NT2/D1 (cell line): Measurements from ENCODE around the gene SORCS1.

ENCODE experiments used
- SUZ12 ChIP-seq: IDR thresholded peaks from 2 replicates; pipeline ENCODE4 v1.6.1; 2011; ENCODE audit not compliant: insufficient read length, insufficient read depth; ENCODE audit errors: extremely low read depth
- YY1 ChIP-seq: IDR thresholded peaks from 2 replicates; pipeline ENCODE4 v1.6.1; 2011; ENCODE audit not compliant: insufficient read length, insufficient read depth
- ZNF274 ChIP-seq: IDR thresholded peaks from 2 replicates; pipeline ENCODE4 v1.6.1; 2011; ENCODE audit warnings: mild to moderate bottlenecking, low read depth, low read length

GRCh38 chr10:106913348-106913747 is 251.2 kb downstream of the SORCS1 start:
- TF ChIP-seq YY1 = no peak
- TF ChIP-seq SUZ12 = no peak
- TF ChIP-seq ZNF274 = no peak
